Retinal pigment epithelial cell (primary cell): Measurements from ENCODE around the gene DMD.

Source experiments
- DNase-seq: peaks from one replicate; pipeline ENCODE4 v3.0.0-alpha.2; 2010; ENCODE audit warnings: low read depth
- H3K4me3 ChIP-seq: 2 replicates; pipeline ENCODE4 v1.5.1; 2011; ENCODE audit warnings: mild to moderate bottlenecking, low read length, control low read depth, moderate library complexity
- CTCF ChIP-seq: conservative IDR thresholded peaks from 2 replicates; pipeline ENCODE4 v1.5.1; 2011; ENCODE audit warnings: low read depth, low read length, control low read depth, inconsistent platforms

DMD gene

GRCh38 chrX:33045882-33046281, 165.5 kb downstream of the DMD start:
- DNase-seq: no peak
- no peak overlapping the region for H3K4me3 ChIP-seq
- TF ChIP-seq CTCF: no peak

GRCh38 chrX:33045245-33045644, 166.1 kb downstream of the DMD start:
- TF ChIP-seq CTCF: no peak
- H3K4me3 ChIP-seq: no peak overlapping the region
- no peak for DNase-seq

GRCh38 chrX:33041141-33041540, 170.2 kb downstream of the DMD start:
- TF ChIP-seq CTCF: no peak
- H3K4me3 ChIP-seq: no peak overlapping the region
- DNase-seq: no peak

- TF ChIP-seq CTCF: no peak
- DNase-seq: no peak
- H3K4me3 ChIP-seq: no peak overlapping the region
These were observed 178.6 kb downstream of the DMD start for GRCh38 chrX:33032700-33033099.

- DNase-seq: no peak
- no peak for TF ChIP-seq CTCF
- no peak overlapping the region for H3K4me3 ChIP-seq
These were observed 196.4 kb downstream of the DMD start for GRCh38 chrX:33014949-33015348.

- no peak overlapping the region for H3K4me3 ChIP-seq
- DNase-seq: no peak
- TF ChIP-seq CTCF: no peak
These were observed 197.3 kb downstream of the DMD start for GRCh38 chrX:33014086-33014485.

- no peak for DNase-seq
- TF ChIP-seq CTCF: no peak
These were observed 210.2 kb downstream of the DMD start for GRCh38 chrX:33001107-33001506.

More at GRCh38 chrX:33001107-33001506, 210.2 kb downstream of the DMD start:
- no peak overlapping the region for H3K4me3 ChIP-seq
